Measurements from ENCODE around the gene ARL14EPL.

ARL14EPL gene

DNA sequence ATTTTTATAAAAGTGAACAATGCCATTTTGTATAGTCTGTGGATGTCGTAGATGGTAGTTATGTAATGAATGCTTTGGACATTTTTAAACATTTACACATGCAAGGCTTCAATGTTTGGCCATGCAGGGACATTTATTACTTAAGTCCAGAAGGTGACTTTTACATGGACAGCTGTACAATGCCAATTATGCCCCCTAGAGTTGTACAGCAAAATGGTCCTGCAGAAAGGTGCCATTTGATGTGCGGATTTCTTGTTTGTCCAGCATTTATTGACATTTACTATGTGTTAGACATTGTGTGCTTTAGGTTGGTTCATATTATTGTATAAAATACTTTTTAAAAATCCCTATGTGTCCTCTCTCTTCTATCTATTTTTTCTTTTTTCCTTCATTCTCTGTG lies 30.1 kb downstream of the ARL14EPL start:
- DNase-seq (ENCODE audit: low spot score): no peak
- in situ Hi-C loops (cut with MboI; ENCODE audit: low sequenced_read_pairs, unreplicated experiment): loop anchor here (10.0 to 25.0 kb wide), 3 partner anchors 225 to 750 kb away; partner anchors contain the start of genes AP3S1, ATG12 and TMED7
- no peak for TF ChIP-seq CTCF (IDR thresholded peaks at IDR 0.05; ENCODE audit: borderline replicate concordance, control extremely low read depth, extremely low read depth, insufficient read depth, missing control alignments)

- DNase-seq (ENCODE audit: low spot score): no peak
These were observed 31.7 kb downstream of the ARL14EPL start for GRCh38 chr5:116063950-116064349.

DNA sequence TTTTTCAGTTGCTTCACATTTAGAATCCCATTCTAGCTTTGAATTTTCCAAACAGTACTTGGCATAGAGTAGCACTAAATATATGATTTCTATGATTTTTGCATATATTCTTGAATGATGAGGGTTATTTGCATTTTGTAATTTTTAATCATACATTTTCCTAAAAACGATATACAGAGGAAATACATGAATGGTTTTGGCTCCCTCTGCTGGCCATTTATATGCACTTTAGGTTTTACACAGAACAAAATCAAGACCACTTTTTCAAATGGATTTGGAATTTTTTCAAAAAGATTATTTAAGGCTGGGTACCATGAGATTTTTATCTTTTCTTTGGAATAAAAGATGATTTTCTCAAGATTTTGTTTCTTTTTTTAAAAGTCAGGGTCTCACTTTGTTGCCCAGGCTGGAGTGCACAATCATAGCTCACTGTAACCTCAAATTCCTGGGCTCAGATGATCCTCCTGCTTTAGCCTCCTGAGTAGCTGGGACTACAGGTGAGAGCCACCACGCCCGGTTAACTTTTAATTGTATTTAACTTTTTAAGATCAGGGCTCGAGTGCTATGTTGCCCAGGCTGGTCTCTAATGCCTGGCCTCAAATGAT lies 35.9 kb downstream of the ARL14EPL start:
- TF ChIP-seq CTCF (IDR thresholded peaks at IDR 0.05; ENCODE audit: borderline replicate concordance, control extremely low read depth, extremely low read depth, insufficient read depth, missing control alignments): peak; percentile 42
- in situ Hi-C loops (cut with MboI; ENCODE audit: low sequenced_read_pairs, unreplicated experiment): loop anchor here (10.0 to 25.0 kb wide), 3 partner anchors 231 to 756 kb away; partner anchors contain the start of genes AP3S1, ATG12 and TMED7
- DNase-seq (ENCODE audit: low spot score): peak; percentile 40

More at GRCh38 chr5:116063950-116064349, 31.7 kb downstream of the ARL14EPL start:
- in situ Hi-C loops (cut with MboI; ENCODE audit: low sequenced_read_pairs, unreplicated experiment): loop anchor here (10.0 to 25.0 kb wide), 3 partner anchors 227 to 752 kb away; partner anchors contain the start of genes AP3S1, ATG12 and TMED7
- TF ChIP-seq CTCF (IDR thresholded peaks at IDR 0.05; ENCODE audit: borderline replicate concordance, control extremely low read depth, extremely low read depth, insufficient read depth, missing control alignments): no peak

DNA sequence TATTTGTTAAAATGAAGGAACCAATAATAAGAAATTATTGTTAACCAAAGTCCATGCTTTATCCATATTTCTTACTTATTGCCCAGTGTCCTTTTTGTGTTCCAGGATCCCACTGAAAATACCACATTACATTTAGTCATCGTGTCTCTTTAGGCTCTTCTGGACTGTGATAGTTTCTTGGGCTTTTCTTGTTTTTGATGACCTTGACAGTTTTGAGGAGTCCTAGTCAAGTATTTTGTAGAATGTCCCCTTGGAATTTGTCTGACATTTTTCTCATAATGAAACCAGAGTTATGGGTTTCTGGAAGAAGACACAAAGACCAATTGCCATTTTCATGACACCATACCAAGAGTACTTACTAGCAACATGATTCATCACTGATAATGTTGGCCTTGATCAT lies 38.9 kb downstream of the ARL14EPL start:
- in situ Hi-C loops (cut with MboI; ENCODE audit: low sequenced_read_pairs, unreplicated experiment): loop anchor here (25.0 kb wide), 2 partner anchors 234 to 759 kb away; partner anchors contain the start of genes AP3S1 and ATG12

DNA sequence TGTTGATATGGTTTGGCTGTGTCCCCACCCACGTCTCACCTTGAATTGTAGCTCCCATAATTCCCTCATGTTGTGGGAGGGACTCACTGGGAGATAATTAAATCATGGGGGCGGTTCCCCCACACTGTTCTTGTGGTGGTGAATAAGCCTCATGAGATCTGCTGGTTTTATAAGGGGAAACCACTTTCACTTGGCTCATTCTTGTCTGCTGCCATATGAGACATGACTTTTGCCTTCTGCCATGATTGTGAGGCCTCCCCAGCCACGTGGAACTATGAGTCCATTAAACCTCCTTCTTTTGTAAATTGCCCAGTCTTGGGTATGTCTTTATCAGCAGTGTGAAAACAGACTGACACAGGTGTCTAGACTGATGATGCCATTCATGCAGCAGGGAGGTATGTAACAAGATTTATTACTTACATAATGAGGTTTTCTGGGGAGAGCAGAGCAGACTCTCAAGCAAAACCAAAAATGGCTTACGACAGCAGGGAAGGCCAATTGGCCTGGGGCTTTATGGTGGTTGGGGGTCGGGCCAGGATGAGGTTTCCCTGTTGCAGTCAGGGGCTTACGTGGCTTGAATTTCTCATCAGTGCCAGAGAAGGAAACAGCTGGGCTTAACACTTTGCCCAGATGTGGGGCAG lies 43.0 kb downstream of the ARL14EPL start:
- in situ Hi-C loops (cut with MboI; ENCODE audit: low sequenced_read_pairs, unreplicated experiment): no loop called here
- DNase-seq (ENCODE audit: low spot score): no peak
- no peak for TF ChIP-seq CTCF (IDR thresholded peaks at IDR 0.05; ENCODE audit: borderline replicate concordance, control extremely low read depth, extremely low read depth, insufficient read depth, missing control alignments)

More for the DNA sequence above, 38.9 kb downstream of the ARL14EPL start:
- DNase-seq (ENCODE audit: low spot score): no peak
- TF ChIP-seq CTCF (IDR thresholded peaks at IDR 0.05; ENCODE audit: borderline replicate concordance, control extremely low read depth, extremely low read depth, insufficient read depth, missing control alignments): no peak

DNA sequence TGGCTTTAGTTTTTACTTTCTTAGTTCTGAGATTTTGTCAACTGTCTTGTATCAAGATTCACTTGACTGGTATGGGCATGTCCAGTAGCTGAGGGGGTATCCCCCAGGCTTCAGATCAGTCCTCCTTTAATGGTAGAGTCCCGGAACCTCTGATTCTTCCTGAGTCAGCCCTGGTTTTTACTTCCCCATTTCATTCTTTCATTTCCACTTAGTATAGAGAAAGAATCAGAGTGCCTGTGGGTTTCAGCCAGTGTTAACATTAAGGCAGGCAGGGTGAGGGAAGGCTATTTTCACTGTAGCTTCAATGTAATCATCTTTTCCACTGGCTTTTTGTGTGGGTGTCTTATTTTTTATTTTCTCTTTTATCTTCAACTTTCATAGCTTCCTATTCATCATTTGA lies 44.2 kb downstream of the ARL14EPL start:
- in situ Hi-C loops (cut with MboI; ENCODE audit: low sequenced_read_pairs, unreplicated experiment): no loop called here
- peak; percentile 70 for DNase-seq (ENCODE audit: low spot score)
- TF ChIP-seq CTCF (IDR thresholded peaks at IDR 0.05; ENCODE audit: borderline replicate concordance, control extremely low read depth, extremely low read depth, insufficient read depth, missing control alignments): no peak
